Ascending aorta (tissue), 2 donors: ENCODE results near the gene MYH15. TPM values are rescaled to one million over a fixed set of nuclear protein-coding genes. Genes with fewer than 3 reads are reported as not detected.

Experiments used
- DNase-seq, 2 donors: peaks; one replicate each; pipeline ENCODE4 v3.0.0-alpha.2; 2019; ENCODE audit warnings: low spot score in 2 of 2
- H3K27ac ChIP-seq, 2 donors: fragments of 200-600 bp; sonication (generic); one replicate each; pipeline ENCODE4 v1.5.1; 2016 to 2017; ENCODE audit warnings: mild to moderate bottlenecking in 1 of 2
- H3K27me3 ChIP-seq: fragments of 200-600 bp; sonication (generic); one replicate; pipeline ENCODE4 v1.5.1; 2017
- H3K36me3 ChIP-seq, 2 donors: fragments of 200-600 bp; sonication (generic); one replicate each; pipeline ENCODE4 v1.5.1; 2016
- H3K4me1 ChIP-seq, 2 donors: fragments of 200-600 bp; sonication (generic); one replicate each; pipeline ENCODE4 v1.5.1; 2016 to 2017; ENCODE audit warnings: mild to moderate bottlenecking in 1 of 2
- H3K4me3 ChIP-seq, 2 donors: fragments of 200-600 bp; sonication (generic); one replicate each; pipeline ENCODE4 v1.5.1; 2016 to 2017; ENCODE audit warnings: mild to moderate bottlenecking in 1 of 2
- H3K9me3 ChIP-seq, 2 donors: fragments of 200-600 bp; sonication (generic); one replicate each; pipeline ENCODE4 v1.5.1; 2016
- intact Hi-C: fragments of 100-400 bp; cut with DNase I; formaldehyde crosslinking; loops from one replicate; pipeline ENCODE4 v1.15.1; 2023
- total RNA-seq: library from RNA; depleted of rRNA; stranded (reverse); fragments of >200 nt; gene quantifications from one replicate; pipeline ENCODE4 v1.1.0, GENCODE V29; 2016
- TF ChIP-seq, protein P1 (sequence below), 3 experiments: fragments of 200-600 bp in 2 of 3; fragments of 450-650 bp in 1 of 3; sonication (generic) in 2 of 3; IDR thresholded peaks; one replicate each; pipeline ENCODE4 v1.5.1; 2016 to 2019; ENCODE audit warnings: antibody characterized with exemption in 3 of 3, mild to moderate bottlenecking in 1 of 3, moderate library complexity in 1 of 3

The MYH15 gene
- total RNA-seq, 1 donor from 2014 or later, result not detected

DNA sequence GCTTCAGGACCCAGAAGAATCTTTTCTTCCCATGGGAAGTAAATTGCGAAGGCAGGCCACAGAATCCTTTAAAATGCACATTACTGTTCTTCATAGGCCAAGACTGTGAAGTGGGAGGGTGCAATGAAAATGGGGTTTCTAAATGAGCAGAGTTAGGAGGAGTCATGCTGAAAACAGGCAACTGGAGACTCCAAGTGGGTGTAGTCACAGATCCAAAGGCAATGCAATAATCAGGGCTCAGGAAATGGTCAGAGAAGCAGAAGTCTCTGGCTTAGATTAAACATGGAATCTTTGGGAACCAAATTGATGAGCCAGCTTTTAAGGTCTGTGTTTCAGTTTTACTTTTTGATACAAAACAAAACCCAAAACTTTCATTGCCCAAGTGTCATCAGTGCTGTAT lies 176.4 kb downstream of the MYH15 start:
- Histone ChIP-seq H3K27me3 (no peaks in the 10 kb centered on the region), H3K36me3 (no peaks in the 10 kb centered on the region), H3K9me3 (no peaks in the 10 kb centered on the region), H3K4me1 (no peaks in the 10 kb centered on the region), H3K27ac (no peak overlapping the region), H3K4me3 (no peak overlapping the region)
- TF ChIP-seq, protein P1, sequence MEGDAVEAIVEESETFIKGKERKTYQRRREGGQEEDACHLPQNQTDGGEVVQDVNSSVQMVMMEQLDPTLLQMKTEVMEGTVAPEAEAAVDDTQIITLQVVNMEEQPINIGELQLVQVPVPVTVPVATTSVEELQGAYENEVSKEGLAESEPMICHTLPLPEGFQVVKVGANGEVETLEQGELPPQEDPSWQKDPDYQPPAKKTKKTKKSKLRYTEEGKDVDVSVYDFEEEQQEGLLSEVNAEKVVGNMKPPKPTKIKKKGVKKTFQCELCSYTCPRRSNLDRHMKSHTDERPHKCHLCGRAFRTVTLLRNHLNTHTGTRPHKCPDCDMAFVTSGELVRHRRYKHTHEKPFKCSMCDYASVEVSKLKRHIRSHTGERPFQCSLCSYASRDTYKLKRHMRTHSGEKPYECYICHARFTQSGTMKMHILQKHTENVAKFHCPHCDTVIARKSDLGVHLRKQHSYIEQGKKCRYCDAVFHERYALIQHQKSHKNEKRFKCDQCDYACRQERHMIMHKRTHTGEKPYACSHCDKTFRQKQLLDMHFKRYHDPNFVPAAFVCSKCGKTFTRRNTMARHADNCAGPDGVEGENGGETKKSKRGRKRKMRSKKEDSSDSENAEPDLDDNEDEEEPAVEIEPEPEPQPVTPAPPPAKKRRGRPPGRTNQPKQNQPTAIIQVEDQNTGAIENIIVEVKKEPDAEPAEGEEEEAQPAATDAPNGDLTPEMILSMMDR (IDR thresholded peaks at IDR 0.05), result no peak
- no peak for DNase-seq
- intact Hi-C loops, result no loop called here

DNA sequence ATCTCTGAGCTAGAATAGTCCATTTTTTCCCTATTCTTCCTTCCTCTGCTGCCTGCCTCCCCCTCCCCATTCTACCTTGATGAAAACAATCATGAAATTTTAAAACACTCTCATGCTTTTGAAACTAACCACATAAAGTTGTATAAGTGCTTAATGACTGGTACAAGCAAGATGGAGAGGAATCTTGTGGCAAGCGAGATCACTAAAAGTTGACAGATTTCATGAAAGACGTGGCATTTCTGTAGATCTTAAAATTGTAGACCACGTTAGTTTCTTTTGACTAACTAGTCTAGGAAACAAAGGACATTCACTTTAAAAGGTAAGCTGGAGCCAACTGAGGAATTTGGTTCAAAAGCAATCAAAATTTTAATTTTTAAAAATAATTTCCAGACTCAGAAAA lies 178.6 kb downstream of the MYH15 start:
- H3K27ac ChIP-seq, result no peak overlapping the region
- DNase-seq, result no peak
- intact Hi-C loops, result no loop called here
- no peaks in the 10 kb centered on the region for H3K27me3 ChIP-seq
- TF ChIP-seq, protein P1 (IDR thresholded peaks at IDR 0.05), result no peak
- no peaks in the 10 kb centered on the region for H3K9me3 ChIP-seq
- no peak overlapping the region for H3K4me3 ChIP-seq
- no peaks in the 10 kb centered on the region for H3K36me3 ChIP-seq
- no peaks in the 10 kb centered on the region for H3K4me1 ChIP-seq

Other genes with a start within 250 kb of the MYH15 start
- not detected for gene HHLA2, start 214.0 kb downstream of the MYH15 start, total RNA-seq
- not detected for gene CIP2A, start 78.8 kb upstream of the MYH15 start, total RNA-seq
- 7.0 TPM for gene DZIP3, start 79.1 kb upstream of the MYH15 start, total RNA-seq
- gene RETNLB, start 246.8 kb upstream of the MYH15 start, total RNA-seq, result not detected